Measurements from ENCODE around the gene CHST9.
"Not testable (repeated sequence)": the region's sequence is repeated elsewhere in the genome, so short reads cannot be mapped to it uniquely, and the experiment has no call there.

The CHST9 gene

DNA sequence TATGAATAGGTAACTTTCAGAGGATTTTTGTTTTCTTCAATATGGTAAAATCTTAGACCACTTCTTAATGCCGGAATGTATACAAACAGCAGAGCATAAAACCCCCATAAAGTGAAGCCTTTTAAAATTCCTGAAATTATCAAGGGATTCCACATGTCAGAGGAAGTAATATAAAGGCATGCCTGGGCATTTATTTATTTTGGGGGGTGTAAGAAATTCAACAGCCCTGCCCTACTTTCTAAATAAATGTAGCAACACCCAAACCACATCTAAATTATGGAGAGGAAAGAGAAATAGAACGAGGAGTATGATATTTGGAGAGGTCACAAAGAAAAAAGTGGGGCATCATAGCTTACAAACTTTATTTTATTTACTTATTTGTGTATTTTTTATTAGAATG lies 9.9 kb downstream of the CHST9 start:
- no peak overlapping the region for H3K4me3 ChIP-seq (ENCODE audit: low read depth, low read length)

GRCh38 chr18:27171993-27172392 lies 13.1 kb downstream of the CHST9 start:
- no peak overlapping the region for H3K4me3 ChIP-seq (ENCODE audit: low read depth, low read length)

GRCh38 chr18:27165412-27165811 lies 19.7 kb downstream of the CHST9 start:
- no peak overlapping the region for H3K4me3 ChIP-seq (ENCODE audit: low read depth, low read length)

GRCh38 chr18:27164905-27165304 lies 20.2 kb downstream of the CHST9 start:
- H3K4me3 ChIP-seq (ENCODE audit: low read depth, low read length) = no peak overlapping the region

GRCh38 chr18:27163197-27163716 lies 21.9 kb downstream of the CHST9 start:
- not testable (repeated sequence) for H3K4me3 ChIP-seq (ENCODE audit: low read depth, low read length)

DNA sequence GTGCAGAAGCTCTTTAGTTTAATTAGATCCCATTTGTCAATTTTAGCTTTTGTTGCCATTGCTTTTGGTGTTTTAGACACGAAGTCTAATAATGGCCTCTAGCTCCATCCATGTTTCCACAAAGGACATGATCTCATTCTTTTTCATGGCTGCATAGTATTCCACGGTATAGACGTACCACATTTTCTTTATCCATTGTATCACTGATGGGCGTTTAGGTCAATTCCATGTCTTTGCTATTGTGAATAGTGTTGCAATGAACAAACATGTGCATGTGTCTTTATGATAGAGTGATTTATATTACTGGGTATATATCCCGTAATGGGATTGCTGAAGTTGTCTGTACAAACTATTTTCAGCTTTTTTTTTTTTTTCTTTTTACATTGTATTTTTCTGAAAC lies 35.9 kb downstream of the CHST9 start:
- H3K4me3 ChIP-seq (ENCODE audit: low read depth, low read length) = not testable (repeated sequence)

DNA sequence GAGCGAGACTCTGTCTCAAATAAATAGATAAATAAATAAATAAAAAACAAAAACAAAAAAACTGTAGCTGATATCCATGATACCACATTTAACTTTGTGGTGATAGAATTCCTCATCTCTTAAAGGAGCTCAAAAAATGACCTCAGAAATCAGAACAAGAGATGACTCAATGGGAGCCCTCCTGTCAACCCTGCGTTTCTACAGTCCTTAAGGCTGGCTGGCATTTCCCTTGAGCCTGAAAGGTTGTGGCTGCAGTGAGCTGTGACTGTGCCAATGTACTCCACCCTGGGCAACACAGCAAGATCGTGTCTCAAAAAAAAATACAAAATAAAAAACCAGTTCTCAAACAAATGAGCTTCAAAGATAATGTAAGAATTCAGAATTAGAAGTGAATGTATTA lies 40.4 kb downstream of the CHST9 start:
- no peak overlapping the region for H3K4me3 ChIP-seq (ENCODE audit: low read depth, low read length)

- no peak overlapping the region for H3K4me3 ChIP-seq (ENCODE audit: low read depth, low read length)
Observed at GRCh38 chr18:27143580-27144287, 41.4 kb downstream of the CHST9 start.

DNA sequence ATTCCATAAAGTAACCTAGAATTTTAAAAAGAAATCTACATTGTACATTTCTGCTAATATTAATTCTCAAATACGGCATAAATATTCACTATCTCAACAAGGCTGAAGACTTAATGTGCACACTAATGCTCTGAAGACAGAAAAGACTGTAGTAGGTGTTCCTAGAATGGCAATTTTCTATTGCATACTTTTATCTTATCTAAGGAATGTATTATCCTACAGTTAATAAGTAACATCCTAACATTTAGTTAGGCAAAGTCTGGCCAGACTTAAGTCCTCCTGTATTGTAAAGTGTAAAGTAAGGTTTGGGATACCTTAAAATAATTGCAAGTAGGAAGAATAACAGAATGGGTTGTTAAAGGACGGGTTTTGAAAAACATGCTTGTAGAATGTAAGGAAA lies 42.2 kb downstream of the CHST9 start:
- H3K4me3 ChIP-seq (ENCODE audit: low read depth, low read length) = no peak overlapping the region

DNA sequence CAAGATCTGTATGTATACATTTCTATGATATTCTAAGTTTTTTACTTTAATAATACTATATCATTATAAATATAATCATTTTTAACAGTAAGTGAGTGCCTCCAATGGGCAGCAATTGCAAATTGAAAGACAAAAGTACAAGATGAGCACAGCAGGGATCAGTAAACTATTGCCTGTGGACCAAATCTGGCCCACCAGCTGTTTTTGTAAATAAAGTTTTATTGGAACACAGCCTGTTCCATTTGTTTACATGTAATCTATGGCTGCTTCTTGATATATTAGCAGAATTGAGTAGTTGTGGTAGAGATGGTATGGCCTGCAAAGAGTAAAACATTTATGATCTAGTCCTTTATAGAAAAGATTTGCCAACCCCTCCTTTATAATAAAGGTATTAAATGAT lies 43.2 kb downstream of the CHST9 start:
- H3K4me3 ChIP-seq (ENCODE audit: low read depth, low read length) = no peak overlapping the region

DNA sequence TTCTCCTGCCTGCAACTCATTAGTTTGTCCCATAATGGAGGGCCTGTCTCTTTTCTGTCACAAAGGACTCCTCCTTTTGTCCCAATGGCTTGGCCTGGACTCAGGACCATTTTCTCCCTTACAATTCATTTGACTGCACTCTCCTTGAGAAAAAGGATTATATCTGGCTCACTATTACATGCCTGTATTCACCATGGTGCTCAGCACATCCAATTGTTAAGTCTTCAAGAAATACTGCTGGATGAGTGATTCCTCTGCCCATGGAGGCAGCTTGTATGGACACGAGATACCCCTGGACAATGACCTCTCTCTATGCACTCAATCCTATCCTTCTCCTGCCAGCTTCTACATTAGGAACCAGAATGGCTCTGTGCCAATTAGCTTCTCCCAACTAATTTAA lies 47.0 kb downstream of the CHST9 start:
- H3K4me3 ChIP-seq (ENCODE audit: low read depth, low read length) = no peak overlapping the region

DNA sequence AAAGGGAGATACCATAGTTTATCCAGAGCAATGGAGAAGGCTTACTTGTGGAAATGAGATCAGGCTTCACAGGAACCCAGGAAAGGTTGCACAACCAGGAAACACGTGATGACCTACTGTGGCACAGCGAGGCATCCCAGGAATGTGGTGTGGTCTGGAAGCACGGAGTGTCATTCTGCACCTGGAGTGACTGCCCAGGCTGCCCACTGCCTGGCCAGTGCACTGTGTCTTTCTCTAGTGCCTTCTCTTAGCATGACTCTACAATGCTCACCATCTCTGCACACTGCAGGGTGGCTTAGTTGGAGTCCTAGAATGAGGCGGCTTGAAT lies 48.9 kb downstream of the CHST9 start:
- no peak overlapping the region for H3K4me3 ChIP-seq (ENCODE audit: low read depth, low read length)

DNA sequence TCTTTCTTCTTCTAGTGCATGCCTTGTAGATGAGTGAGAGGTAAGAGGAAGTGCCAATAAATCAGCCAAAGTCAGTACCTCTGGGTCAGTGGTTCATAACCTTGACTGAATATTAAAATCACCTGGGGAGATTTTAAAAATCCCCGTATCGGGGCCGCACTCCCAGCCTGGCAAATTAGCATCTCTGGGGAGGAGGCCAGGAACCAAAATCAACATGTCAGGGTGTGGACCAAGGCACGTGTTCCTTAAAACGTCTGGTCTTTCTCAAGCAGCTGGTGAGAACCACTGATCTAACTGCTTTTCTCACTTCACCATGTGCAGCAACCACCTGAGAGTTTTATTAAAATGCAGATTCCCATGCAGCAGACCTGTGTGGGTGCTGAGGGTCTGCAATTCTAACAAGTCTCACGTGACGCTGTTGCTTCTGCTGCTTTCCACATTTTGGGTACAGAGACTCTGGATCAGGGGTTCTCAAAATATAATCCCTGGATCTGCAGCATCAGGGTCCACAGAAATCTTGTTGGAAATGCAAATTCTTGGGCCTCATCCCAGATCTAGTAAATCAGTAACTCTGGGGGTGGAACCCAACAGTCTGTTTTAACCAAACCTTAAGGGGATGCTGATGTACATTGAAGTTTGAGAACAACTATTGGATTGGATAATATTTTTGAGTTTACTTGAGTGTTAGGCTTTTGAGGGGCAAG lies 49.5 kb downstream of the CHST9 start:
- no peak overlapping the region for H3K4me3 ChIP-seq (ENCODE audit: low read depth, low read length)

- H3K4me3 ChIP-seq (ENCODE audit: low read depth, low read length) = no peak overlapping the region
Observed at GRCh38 chr18:27130065-27130630, 55.0 kb downstream of the CHST9 start.

GRCh38 chr18:27124196-27124595 lies 60.9 kb downstream of the CHST9 start:
- H3K4me3 ChIP-seq (ENCODE audit: low read depth, low read length) = no peak overlapping the region

DNA sequence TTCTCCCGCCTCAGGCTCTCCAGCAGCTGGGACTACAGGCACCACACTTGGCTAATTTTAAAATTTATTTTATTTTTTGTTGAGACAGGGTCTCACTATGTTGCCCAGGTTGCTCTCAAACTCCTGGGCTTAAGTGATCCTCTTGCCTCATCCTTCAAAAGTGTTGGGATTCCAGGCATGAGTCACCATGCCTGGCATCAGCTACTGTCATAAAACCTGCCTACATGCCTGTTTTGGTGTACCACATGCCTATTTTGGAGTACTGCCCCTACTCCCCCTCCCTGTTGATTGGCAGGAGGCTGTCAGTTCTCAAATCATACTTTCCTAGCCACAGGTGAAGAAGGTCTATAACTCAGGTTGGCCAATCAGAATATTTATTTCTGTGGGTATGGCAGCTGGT lies 64.0 kb downstream of the CHST9 start:
- H3K4me3 ChIP-seq (ENCODE audit: low read depth, low read length) = no peak overlapping the region

DNA sequence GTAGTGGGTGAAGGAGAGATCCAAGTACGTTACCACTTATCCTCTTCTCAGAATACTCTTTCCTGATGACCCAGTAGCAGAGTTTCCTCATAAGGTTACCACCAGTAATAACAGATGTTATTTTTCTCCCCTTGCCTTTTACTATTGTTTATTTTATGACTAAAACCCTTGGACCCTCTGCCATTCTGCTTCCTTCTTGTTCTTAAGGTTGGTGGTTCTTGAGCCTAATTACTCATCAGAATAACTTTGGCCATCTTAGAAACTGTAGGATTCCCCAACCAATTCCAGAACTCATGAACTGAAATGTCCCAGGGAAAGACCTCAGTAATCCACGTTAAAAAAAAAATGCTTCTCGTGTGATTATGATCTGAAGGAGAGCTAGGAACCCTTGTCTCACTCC lies 64.9 kb downstream of the CHST9 start:
- H3K4me3 ChIP-seq (ENCODE audit: low read depth, low read length) = no peak overlapping the region

DNA sequence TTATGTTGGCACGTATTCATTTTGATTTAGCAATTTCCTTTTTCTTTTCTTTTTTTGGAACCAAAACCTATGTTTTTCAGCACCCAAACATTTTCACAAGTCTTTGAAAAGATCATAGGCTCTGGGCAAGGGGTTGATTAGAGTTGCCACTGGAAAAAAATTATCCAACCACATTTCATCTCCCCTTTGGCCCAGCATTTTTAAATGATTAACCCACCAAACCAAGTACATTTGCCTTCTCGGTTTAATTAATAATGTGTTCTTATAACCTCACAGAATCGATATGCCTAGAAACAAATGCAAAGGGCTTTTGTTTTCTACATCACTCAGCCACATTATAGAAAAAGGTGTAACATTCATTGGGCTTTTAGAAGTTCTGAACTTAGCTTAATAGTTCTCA lies 66.1 kb downstream of the CHST9 start:
- no peak overlapping the region for H3K4me3 ChIP-seq (ENCODE audit: low read depth, low read length)

DNA sequence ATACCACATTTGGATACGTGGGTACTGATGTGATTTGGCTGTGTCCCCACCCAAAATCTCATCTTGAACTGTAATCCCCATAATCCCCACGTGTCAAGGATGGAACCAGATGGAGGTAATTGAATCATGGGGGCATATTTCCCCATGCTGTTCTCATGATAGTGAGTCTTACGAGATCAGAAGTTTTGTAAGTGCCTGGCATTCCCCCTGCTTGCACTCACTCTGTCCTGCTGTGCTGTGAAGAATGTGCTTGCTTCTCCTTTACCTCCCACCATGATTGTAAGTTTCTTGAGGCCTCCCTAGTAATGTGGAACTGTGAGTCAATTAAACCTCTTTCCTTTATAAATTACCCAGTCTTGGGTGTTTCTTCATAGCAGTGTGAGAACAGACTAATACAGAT lies 70.3 kb downstream of the CHST9 start:
- H3K4me3 ChIP-seq (ENCODE audit: low read depth, low read length) = no peak overlapping the region

DNA sequence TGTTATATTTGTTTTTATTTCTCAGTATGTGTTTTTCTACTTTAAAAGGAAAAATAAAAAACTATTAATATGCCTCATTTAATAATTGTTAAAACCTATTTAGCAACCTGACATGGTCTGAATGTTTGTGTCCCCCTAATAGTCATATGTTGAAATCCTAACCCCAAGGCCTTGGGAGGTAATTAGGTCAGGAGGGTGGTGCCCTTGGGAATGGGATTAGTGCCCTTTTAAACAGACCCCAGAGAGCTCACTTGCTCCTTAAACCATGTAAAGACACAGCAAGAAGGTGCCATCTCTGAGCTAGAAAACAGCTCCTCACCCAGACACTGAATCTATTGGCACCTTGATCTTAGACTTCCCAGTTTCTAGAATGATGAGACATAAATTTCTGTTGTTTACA lies 71.8 kb downstream of the CHST9 start:
- H3K4me3 ChIP-seq (ENCODE audit: low read depth, low read length) = no peak overlapping the region

- no peak overlapping the region for H3K4me3 ChIP-seq (ENCODE audit: low read depth, low read length)
Observed at GRCh38 chr18:27110319-27110718, 74.8 kb downstream of the CHST9 start.

GRCh38 chr18:27109451-27109850 lies 75.7 kb downstream of the CHST9 start:
- no peak overlapping the region for H3K4me3 ChIP-seq (ENCODE audit: low read depth, low read length)
